Measurements from ENCODE around the gene PJVK.

DNA sequence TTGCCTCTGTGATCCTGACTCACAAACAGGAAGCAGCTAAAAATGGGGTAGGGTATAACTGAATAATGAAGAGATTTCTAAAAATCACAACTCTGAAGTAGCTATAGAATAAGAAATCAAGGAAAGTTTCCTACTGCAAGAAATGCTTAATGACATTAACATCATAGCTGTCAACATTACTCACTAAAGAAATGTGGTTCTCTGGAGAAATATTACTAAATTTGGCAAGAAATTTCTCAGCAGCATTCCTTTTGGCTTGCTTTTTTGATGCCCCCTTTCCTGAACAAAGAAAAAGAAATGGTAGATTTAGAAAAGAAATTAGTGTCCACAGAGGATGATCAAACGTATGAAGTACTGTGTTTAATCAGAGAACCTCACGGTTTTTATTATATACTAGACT lies 9.8 kb upstream of the PJVK start:
- TF ChIP-seq, protein P1, sequence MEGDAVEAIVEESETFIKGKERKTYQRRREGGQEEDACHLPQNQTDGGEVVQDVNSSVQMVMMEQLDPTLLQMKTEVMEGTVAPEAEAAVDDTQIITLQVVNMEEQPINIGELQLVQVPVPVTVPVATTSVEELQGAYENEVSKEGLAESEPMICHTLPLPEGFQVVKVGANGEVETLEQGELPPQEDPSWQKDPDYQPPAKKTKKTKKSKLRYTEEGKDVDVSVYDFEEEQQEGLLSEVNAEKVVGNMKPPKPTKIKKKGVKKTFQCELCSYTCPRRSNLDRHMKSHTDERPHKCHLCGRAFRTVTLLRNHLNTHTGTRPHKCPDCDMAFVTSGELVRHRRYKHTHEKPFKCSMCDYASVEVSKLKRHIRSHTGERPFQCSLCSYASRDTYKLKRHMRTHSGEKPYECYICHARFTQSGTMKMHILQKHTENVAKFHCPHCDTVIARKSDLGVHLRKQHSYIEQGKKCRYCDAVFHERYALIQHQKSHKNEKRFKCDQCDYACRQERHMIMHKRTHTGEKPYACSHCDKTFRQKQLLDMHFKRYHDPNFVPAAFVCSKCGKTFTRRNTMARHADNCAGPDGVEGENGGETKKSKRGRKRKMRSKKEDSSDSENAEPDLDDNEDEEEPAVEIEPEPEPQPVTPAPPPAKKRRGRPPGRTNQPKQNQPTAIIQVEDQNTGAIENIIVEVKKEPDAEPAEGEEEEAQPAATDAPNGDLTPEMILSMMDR (IDR thresholded peaks at IDR 0.05; ENCODE audit: poor library complexity) = no peak
- TF ChIP-seq EZH2phosphoT487 (IDR thresholded peaks at IDR 0.05; ENCODE audit: low read depth, severe bottlenecking, unreplicated experiment) (no peak), EZH2 (IDR thresholded peaks at IDR 0.05; ENCODE audit: borderline replicate concordance) (no peak)

All from hepatocyte (in vitro differentiated cells).